ENCODE results near the gene SORCS2.

- TF ChIP-seq CTCF (conservative IDR thresholded peaks at IDR 0.05; ENCODE audit: low read depth, low read length) (no peak), EZH2phosphoT487 (IDR thresholded peaks at IDR 0.05; ENCODE audit: borderline replicate concordance, low read length) (no peak)
These were observed 190.9 kb downstream of the SORCS2 start for GRCh38 chr4:7383266-7383665.

Data from PC-3 (cell line).